Uterus (tissue), 2 donors: Measurements from ENCODE around the gene FAM216A.

Experiments used
- POLR2A ChIP-seq, 2 donors: fragments of 450-650 bp; IDR thresholded peaks; one replicate each; pipeline ENCODE4 v1.6.1; 2016; ENCODE audit warnings: antibody characterized with exemption in 2 of 2, mild to moderate bottlenecking in 1 of 2, moderate library complexity in 1 of 2
- TF ChIP-seq, protein P1 (sequence below), 4 experiments: fragments of 200-600 bp in 2 of 4; fragments of 450-650 bp in 2 of 4; sonication (generic) in 2 of 4; IDR thresholded peaks; one replicate each; pipeline ENCODE4 v1.5.1; 2016 to 2019; ENCODE audit warnings: antibody characterized with exemption in 4 of 4, mild to moderate bottlenecking in 2 of 4, moderate library complexity in 1 of 4

DNA sequence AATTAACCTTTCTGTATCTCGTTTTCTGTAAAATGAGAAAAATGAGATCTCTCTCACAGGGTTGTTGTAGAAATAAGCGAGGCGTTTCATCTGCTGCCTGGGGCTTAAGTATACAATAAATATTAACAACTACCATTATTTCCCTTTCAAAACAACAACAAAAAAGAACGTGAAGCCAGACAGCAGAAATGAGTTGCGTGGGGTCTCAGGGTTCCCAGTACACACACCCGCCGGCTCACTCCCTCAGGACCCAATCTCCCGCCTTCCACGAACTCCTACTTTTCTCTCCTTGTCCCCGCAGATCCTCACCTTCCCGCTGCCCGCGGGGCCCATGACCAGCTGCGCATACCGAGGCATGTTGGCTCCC is 815 bp upstream of the FAM216A start:
- TF ChIP-seq, protein P1, sequence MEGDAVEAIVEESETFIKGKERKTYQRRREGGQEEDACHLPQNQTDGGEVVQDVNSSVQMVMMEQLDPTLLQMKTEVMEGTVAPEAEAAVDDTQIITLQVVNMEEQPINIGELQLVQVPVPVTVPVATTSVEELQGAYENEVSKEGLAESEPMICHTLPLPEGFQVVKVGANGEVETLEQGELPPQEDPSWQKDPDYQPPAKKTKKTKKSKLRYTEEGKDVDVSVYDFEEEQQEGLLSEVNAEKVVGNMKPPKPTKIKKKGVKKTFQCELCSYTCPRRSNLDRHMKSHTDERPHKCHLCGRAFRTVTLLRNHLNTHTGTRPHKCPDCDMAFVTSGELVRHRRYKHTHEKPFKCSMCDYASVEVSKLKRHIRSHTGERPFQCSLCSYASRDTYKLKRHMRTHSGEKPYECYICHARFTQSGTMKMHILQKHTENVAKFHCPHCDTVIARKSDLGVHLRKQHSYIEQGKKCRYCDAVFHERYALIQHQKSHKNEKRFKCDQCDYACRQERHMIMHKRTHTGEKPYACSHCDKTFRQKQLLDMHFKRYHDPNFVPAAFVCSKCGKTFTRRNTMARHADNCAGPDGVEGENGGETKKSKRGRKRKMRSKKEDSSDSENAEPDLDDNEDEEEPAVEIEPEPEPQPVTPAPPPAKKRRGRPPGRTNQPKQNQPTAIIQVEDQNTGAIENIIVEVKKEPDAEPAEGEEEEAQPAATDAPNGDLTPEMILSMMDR (IDR thresholded peaks at IDR 0.05): no peak
- TF ChIP-seq POLR2A (IDR thresholded peaks at IDR 0.05): no peak
